Fibroblast of villous mesenchyme (primary cell): ENCODE measurements around the gene NR2F1. TPM values are rescaled to one million over a fixed set of nuclear protein-coding genes. Genes with fewer than 3 reads are reported as not detected.

ENCODE experiments used
- DNase-seq: peaks from one replicate; pipeline ENCODE4 v3.0.0-alpha.2; 2010; ENCODE audit warnings: low read depth
- H3K4me3 ChIP-seq: 2 replicates; pipeline ENCODE4 v1.5.1; 2011; ENCODE audit warnings: low read depth, mild to moderate bottlenecking, low read length
- CTCF ChIP-seq: IDR thresholded peaks from 2 replicates; pipeline ENCODE4 v1.5.1; 2012; ENCODE audit warnings: low read depth, mild to moderate bottlenecking, low read length; ENCODE audit not compliant: insufficient read depth
- total RNA-seq: library from RNA; depleted of rRNA; stranded (reverse); fragments of >200 nt; gene quantifications from 2 replicates; pipeline ENCODE4 v1.2.3, GENCODE V29; 2012

The NR2F1 gene
- total RNA-seq, 1 donor, result 29.8 TPM

- no peak for DNase-seq
- H3K4me3 ChIP-seq, result peak overlapping the region; percentile 32
- no peak for TF ChIP-seq CTCF
Observed at GRCh38 chr5:93598091-93599000, 15.3 kb downstream of the NR2F1 start.

GRCh38 chr5:93599001-93599379 lies 16.0 kb downstream of the NR2F1 start:
- DNase-seq, result no peak
- peak overlapping the region; percentile 14 for H3K4me3 ChIP-seq
- no peak for TF ChIP-seq CTCF

- DNase-seq, result peak; percentile 77
- peak overlapping the region; percentile 14 for H3K4me3 ChIP-seq
- TF ChIP-seq CTCF, result no peak
Observed at GRCh38 chr5:93599399-93600120, 16.5 kb downstream of the NR2F1 start.

- TF ChIP-seq CTCF, result no peak
- peak; percentile 35 for DNase-seq
- peak overlapping the region; percentile 30 for H3K4me3 ChIP-seq
Observed at GRCh38 chr5:93600409-93601070, 17.5 kb downstream of the NR2F1 start.

- DNase-seq, result peak; percentile 90
- H3K4me3 ChIP-seq, result peak overlapping the region; percentile 45
- no peak for TF ChIP-seq CTCF
Observed at GRCh38 chr5:93601071-93601801, 18.2 kb downstream of the NR2F1 start.

- DNase-seq, result peak; percentile 66
- peak overlapping the region; percentile 45 for H3K4me3 ChIP-seq
- TF ChIP-seq CTCF, result no peak
Observed at GRCh38 chr5:93601802-93602155, 18.8 kb downstream of the NR2F1 start.
